Activated CD4-positive, CD25-positive, alpha-beta regulatory T cell treated with anti-CD3 and anti-CD28 coated beads, Interleukin-2, amount 50 U/mL, for 16 hours (primary cell): ENCODE data around the gene RPS2.

ENCODE experiments used
- DNase-seq: peaks from one replicate; pipeline ENCODE4 v3.0.0-alpha.2; 2020; ENCODE audit warnings: low read depth, low spot score

The RPS2 gene

DNA sequence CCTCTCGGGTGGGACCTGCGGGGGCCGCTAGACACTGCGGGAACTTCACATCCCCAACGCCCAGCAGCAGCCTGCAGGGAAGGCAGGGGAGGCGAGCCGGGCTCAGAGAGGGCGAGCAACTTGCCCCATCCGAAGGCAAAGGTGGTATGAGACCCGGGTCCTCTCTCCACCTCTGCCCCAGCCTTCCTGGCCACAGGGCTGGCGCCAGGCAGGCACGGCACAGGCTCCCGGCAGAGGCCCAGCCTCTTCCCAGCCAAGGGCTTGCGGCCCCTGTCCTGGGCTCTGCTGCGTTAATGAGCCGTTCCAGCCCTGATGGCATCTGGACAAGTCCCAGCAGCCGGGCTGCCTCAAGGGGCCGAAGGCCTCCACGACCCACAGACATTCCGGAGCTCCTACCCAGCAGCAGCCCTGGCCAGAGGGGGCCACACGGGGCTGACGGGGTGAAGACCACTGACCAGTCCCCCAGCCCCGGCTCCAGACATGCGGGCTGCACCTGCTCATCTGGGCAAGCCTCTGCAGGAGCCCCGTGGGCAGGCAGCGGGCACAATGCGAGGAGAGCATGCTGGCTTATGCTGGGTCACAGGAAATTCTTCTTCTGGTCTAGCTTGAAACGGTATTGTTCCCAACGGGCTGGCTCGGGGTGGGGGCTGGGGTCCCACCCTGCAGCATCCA lies 45.2 kb downstream of the RPS2 start:
- no peak for DNase-seq

DNA sequence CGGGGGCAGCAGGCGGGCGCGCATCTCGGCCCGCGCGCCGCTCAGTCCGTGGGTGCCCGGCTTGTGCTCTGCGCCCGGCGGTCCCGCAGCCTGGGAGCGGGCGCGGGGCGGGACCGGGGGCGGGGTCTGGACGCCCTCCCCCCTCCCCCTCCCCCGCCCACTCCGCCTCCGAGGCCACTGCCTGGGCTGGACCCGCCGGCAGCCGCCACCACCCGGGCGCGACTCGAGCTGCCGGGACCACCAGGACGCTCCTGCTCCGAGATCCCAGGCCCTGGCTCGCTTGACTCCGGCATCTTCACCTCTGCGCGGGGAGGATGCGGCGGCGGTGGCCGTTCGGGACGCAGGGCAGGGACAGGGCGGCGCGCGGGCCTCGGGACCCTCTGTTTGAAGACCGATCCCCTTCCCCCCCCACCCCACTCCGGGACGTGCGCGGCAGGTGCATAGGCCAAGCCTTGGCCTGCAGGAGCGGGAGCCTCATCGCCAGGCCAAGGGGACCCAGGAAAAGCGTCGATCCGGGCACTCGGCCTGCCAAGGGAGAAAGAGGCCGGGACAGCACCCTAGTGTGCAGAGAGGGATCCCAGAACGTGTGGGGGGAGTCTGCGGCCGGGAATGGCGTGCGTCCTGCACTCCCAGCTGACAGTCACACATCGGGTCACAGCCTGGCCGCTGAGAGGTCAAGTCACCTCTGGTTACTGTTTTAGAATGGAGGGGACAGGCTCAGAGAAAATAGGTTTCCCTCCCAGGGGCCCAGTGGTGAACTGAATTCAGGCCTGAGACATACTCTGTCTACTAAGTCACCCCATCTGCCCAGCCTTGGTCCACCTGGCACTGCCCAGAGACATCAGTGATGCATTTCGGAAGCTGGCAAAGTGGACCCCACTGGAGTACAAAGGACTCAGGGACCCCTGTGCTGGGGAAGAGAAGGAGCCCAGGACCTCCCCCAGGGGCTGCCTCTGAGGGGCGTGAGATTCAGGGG lies 46.0 kb downstream of the RPS2 start, which contains the start of gene HS3ST6:
Gene HS3ST6, minus strand, starts transcription at position 65 of the 976 bp plus-strand sequence. CDS start 92 bp downstream, outside the sequence.
- no peak for DNase-seq

DNA sequence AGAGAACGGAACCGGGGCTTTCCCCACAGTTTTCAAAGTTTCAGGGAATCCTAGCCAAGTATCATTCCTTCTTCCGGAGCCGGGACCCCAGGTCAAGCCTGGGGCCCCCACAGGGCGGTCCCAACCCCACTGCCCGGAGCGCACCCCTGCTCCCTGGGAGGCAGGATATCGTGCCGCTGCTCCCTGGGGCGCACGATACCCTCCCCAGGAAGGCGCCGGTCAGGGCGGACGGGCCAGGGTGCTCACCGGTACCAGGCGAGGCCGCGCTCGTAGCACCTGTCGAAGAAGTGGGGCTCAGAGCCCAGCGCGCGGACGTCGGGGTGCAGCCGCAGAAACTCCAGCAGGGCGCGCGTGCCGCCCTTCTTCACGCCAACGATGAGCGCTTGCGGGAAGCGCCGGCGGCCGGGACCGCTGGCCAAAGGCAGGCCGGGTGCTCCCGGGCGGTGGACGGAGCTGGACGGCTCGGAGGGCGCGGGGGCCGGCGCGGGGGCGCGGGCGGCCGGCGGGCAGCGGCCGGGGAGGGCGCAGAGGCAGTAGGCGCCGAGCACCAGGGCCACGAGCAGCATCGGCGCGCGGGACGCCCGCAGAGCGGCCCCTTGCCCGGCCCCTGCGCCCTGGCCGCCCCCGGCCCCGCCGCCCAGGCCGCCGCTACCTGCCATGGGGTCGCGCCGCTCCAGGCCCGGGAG lies 46.8 kb downstream of the RPS2 start:
- no peak for DNase-seq

DNA sequence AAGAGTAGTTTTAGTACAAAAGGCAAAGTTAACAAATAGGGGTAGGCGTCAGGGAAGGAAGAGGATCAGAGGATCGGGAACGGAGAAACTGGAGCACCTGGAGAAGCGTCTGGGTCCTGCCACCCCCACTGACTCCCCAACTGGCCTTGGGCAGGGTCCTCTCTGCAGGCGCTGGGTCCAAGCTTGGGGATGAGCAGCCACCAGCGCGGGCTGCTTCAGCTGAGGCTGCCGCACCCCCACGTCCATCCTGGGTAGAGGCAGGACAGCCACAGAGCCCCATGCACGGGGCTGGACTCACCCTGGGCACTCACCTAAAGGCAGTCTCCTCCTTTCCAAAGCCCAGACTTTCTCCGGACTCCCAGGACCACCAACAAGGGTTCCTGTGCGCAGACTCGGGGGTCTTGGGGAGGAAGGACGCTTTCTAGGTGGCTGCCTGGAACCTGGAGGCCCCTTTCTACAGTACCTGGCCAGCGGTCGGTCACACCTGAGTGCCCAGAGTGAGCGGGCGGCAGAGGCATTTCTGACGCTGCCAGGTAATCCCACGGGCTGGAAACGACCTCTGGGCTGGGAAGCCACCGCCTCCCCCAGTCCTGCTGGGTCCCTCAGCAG lies 47.5 kb downstream of the RPS2 start:
- no peak for DNase-seq

DNA sequence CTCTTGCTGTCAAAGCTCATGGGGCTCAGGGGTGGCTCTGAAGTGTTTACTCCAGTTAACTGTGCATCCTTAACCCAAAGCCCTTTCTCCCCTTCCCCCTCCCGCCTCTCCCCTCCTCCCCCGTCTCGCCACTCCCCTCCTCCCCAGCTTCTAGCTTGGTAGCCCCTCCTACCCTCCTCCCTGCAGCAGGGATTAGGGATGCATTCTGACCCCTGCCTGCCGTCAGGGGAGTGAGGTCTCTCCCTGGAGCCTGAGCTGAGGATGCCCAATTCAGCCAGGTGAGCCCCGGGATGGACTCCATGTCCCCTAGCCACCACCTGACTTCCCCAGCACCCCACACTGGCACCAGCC lies 48.0 kb downstream of the RPS2 start:
- no peak for DNase-seq

DNA sequence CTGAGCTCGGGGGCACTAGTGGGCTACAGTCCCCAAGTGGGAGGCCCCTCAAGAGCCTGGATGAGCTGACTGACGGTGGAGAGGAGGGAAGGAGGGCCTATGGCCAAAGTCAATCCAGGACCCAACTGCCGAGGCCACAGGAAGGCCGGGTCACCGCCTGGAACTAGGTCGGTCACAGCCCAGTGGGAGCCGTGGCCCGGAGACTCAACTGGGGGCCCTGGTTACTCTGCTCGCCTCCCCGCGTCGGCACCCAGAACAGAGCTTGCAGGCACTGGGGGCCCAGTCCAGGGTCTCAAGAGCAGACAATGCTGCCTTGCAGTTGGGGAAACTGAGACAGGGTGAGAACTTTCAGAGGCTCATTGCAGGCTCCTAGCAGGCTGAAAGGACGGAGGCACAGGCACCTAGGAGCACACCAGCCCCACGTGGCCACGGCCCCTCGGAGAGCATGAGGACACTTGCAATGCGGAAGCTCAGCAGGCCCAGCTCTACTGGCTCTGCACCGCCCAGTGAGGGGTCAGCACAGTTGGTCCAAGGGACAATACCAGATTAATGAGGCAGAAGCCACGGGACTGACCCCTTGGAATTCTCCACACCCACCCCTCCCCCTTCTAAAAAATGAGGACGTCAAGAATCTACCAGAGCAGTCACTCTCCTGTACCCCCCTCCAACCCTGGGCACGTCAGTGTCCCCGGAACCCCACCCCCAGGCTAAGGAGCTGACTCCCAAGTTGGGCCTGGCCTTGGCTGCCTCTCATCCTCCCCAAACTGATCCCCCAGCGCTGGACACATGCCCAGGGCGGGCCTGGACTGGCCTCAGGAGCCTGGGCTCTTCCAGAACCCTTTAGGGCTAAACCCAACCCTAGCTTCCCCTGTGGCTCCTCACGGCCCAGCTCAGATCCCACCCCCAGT lies 48.6 kb downstream of the RPS2 start:
- no peak for DNase-seq

DNA sequence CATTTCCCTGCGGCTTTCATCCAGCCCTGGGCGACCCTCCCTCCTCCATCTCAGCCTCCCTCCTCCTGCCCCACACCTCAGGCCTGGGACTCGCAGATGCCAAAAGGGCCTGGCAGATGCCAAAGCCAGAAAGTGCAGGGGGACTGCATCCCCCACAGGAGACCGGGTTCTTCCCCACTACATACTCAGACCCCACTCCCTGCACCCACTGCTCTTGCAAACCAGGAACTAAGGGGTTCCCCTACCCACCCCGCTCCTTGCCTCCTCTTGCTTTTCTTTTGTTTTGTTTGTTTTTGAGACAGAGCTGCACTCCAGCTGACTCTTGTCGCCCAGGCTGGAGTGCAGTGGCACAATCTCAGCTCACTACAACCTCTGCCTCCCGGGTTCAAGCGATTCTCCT lies 49.6 kb downstream of the RPS2 start:
- no peak for DNase-seq

DNA sequence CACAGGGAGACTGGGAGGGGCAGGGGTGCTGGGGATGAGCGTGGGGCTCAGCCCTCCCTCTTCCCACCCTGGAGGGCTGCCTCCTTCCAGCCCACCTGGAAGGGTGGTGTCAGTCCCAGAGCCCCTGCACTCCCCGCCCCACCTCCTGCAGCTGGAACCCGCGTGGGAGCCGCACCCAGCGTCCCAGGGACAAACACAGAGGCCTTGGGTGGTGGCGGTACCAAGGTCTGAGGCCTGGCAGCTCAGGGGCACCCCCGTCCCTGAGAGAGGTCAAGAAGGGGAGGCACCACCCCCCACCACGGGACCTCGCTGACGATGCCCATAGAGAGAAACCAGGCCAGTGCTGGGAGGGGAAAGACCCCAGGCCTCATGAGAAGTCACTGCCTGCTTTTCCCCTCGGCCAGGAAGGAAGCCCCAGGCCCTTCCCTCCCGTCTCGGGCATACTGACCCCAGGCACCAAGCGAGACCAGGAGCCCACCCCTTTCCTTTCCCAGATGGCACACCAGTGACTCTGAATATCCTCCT lies 50.5 kb downstream of the RPS2 start:
- DNase-seq = no peak

DNA sequence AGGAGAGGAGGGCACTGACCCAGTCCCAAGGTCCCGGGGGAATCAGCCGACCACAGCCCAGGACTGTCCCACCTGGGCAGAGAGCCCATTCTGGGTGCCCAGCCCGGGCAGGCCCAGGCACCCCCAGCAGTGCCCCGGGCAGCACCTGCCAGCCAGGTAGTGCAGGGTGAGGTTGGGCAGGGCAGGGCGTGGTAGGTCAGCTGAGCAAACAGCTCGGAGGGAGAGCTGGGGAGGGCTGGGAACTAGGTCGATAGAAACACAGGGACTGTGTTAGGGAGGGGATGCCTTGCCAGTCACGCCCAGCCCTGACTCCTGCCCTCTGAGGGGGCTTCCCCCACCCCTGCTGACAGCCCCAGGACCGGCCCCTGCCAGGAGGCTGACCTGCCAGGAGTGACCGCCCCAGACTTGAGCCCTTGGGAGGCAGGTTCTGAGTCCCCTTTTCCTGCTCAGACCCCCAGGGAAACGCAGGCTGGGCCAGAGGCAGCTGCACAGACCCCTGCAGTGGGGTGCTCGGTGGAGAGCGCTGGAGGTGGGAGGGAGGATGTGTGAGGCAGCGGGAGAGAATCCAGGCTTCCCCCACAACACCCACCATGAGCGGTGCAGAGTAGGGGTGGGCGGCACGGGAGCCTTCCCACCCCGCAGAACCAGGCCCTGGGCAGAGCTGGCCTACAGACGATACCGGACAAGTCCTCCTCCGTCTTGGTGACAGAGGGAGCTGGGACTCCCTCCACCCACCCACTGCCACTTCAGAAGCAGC lies 51.1 kb downstream of the RPS2 start:
- DNase-seq = no peak

DNA sequence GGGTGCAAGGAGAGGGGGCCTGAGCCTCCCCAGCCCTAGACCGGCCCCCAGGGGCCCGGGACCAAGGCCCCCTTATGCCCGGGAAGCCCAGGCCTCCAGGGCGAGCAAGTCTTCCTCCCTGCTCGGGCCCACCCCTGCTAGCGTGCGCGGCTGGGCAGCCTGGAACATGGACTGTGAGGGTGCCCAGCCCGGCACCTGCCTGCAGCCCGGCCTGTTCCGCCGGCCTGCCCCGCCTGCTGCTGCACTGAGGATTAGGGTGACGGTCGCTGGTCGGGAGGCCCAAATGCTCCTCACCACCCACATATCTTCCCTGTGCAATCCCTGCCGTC lies 52.4 kb downstream of the RPS2 start:
- no peak for DNase-seq
